Stimulated activated CD4-positive, alpha-beta T cell treated with anti-CD3 and anti-CD28 coated beads, Interleukin-4, amount 100 ng/mL, for 1 hour (primary cell): ENCODE measurements around the gene TCP11L2.
"Not testable (repeated sequence)": the region's sequence is repeated elsewhere in the genome, so short reads cannot be mapped to it uniquely, and the experiment has no call there.

Source experiments
- DNase-seq: peaks from one replicate; pipeline ENCODE4 v3.0.0-alpha.2; 2020

The TCP11L2 gene

DNA sequence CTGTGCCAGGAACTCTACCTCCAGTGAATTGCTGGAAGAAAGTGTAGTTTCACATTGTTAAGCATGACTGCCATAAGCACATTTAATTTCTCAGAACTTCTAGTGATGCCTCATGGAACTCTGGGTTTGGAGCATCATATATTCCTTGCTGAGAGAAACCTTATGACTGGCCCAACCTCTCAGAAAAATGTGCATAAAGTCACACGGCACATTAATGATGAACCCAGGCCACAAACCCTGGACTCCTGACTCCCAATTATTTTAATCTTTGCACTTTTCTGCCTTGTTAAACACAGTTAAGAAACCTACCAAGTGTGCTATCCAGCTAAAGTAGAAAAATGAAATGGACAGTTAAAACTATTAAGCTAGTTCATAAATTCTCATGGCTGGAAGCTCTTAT, 5.6 kb downstream of the TCP11L2 start:
- no peak for DNase-seq

DNA sequence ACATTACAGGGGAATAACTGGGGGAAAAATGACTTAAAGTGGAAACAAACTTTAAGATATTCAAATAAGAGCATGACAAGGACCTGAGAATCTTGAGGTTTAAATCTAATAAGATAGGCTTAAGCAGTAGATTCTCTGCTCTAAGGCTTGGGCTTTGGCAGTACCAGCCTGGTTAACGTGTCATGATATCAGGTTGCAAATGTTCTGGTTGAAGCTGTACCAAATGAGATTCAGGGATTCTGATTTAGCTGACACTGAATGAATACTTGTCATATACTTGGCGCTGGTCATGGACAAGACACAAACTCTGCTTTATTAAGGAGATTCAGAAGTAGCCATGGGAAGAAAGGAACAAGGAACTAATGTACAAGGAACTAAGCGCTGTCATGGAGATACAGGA, 6.1 kb downstream of the TCP11L2 start:
- no peak for DNase-seq

- DNase-seq = no peak
Measured at GRCh38 chr12:106309671-106310505, 7.4 kb downstream of the TCP11L2 start.

- DNase-seq = no peak
Measured at GRCh38 chr12:106310687-106311086, 8.2 kb downstream of the TCP11L2 start.

- DNase-seq = no peak
Measured at GRCh38 chr12:106311139-106311538, 8.6 kb downstream of the TCP11L2 start.

- not testable (repeated sequence) for DNase-seq
Measured at GRCh38 chr12:106313413-106313812, 10.9 kb downstream of the TCP11L2 start.

GRCh38 chr12:106315523-106315922, 13.0 kb downstream of the TCP11L2 start:
- no peak for DNase-seq

DNA sequence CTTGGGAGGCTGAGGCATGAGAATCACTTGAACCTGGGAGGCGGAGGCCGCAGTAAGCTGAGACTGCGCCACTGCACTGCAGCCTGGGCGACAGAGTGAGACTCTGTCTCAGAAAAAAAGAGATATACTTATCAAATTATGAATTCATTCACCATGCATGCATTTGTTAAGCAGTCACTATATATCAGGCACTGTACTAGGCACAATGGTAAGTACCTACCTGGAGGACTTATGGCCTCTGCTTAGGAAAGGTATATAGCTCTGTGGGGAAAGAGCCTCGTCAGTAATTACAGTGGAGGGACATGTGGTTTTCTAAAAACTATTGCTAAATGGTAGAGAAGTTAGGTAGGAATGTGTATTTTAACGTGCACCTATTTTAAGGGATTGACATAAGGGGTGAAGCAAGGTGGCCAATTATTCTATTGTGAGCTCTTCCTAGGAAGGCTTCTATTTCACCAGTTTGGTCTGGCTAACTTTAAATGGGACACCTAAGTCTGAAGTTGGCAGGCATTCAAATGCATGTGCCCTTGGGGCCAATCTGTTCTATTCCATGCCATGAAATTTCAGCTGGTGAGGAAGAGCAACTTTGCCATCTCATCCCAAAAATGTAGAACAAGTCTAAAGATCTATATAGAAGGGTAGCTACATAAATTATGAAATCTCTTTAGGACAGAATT, 15.0 kb downstream of the TCP11L2 start:
- no peak for DNase-seq

GRCh38 chr12:106321139-106321850, 18.8 kb downstream of the TCP11L2 start:
- no peak for DNase-seq

- DNase-seq = no peak
Measured at GRCh38 chr12:106323537-106323936, 21.0 kb downstream of the TCP11L2 start.

GRCh38 chr12:106327309-106327869, 24.9 kb downstream of the TCP11L2 start:
- DNase-seq = no peak

- no peak for DNase-seq
Measured at GRCh38 chr12:106328735-106329134, 26.2 kb downstream of the TCP11L2 start.

DNA sequence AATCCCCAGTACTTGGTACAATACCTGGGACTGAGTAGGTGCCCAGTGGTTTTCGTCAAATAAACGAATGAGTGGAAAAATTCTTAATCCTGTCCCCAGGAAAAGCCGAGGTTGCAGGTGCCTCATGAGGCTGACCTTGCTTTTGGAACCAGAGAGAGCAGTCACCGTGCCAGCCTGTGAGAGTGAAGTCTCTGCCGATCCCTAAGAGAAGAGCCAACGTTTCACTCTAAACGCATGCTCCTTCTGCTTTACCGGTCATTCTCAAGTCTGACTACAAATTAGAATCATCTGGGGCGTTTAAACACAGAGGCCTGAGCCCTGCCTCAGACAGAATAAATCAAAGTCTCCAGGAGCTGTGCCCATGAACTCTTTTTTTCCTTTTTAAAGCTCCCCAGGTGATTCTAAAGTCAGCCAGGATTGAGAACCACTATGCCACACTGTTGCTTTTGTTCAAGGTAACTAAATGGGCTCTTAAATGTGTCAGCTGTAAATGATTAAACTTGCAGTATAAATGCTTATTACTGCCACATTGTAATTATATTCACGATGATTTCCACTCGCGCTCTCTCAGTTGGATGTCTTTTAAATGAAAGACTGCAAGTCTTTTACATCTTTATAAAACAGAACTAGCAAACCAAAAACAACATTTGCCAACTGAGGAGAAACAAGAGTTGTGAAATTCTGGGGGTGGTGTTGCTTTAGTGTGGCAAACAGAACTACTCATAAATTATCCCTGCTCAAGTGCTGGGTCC, 26.9 kb downstream of the TCP11L2 start:
- no peak for DNase-seq

DNA sequence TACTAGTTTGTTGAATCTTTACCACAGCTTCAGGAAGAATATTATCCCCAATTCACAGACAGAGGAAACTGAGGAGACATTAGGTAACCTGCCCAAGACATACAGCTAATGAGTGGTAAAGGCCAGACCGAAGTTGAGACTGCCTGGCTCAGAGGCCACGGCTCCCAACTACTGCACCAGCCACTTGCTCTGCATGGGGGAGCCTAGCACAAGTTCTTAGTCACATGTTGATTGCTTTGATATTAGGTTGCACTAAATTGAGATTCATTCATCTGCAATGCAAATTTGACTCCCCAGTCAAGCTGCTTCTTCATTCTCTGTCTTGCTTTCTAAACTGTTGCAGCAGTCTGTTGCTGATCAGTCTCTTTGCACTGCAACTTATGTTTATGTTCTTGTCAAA, 29.1 kb downstream of the TCP11L2 start:
- DNase-seq = no peak

GRCh38 chr12:106332536-106332935, 30.0 kb downstream of the TCP11L2 start:
- DNase-seq = no peak

DNA sequence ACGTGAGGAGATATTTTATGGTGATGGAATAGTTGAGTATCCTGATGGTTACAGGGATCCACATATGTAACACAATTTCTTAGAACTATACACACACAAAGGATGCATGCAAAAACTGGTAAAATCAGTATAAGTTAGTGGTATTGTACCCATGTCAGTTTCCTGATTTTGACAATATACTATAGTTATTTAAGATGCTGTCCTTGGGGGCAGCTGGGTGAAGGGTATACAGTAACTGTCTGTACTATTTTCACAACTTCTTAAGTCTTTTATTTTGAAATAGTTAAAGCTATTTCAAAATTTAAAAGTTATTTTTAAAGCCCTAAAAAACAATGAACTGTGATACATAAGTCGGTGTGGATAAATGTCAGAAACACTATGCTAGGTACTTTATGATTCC, 30.5 kb downstream of the TCP11L2 start:
- no peak for DNase-seq

DNA sequence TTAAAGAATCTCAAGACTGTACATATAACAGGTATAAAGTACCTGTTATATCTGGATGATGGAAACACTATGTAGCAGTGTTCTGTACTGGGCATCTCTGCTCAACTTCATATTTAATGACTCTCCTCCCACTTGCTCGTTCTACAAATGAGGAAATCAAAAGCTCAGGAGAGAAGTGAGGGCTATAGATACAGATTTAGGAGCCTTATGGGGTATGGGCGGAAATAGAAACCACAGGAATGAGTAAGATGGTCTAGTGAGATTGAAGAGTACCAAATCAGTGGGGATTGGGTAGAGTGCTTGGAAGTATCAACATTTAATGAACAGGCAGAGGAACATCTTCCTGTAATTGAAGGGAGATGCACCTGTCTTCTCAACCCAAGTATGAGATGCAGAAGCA, 31.2 kb downstream of the TCP11L2 start:
- DNase-seq = no peak

DNA sequence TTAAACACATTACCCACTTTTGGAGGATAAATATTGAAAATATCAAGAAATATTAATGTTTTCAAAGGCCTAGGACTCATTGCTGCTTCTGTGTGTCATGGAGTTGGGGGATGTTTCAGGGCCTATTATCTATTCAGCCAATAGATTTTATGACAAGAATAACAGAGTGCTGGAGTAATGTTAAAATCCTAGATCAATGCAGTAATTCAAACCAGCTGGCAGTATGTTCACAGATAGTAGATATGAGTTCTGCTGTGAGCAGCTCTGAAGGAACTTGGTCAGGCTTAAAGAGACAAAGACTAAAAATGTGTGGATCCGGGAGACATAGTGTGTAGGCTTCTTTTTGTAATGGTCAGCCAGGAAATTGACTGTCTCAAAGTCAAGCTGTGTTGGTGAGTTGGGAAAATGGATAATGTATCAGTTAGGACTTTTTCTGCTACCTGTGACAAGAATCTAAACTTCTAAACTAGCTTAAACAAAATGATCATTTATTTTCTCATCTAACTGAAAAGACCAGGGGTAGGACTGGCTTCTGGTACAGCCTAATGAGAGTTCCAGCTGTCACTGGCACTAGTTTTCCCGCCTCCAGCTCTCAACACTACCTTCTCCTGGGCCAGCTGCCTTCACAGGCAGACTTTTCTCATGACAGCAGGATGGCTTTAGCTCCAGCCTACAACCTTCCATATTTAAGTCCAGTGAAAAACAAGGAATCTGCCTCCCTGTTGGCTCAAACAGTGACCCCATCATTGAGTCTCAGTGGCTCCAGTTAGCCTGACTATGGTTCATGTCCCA, 38.7 kb downstream of the TCP11L2 start:
- DNase-seq = no peak

GRCh38 chr12:106342397-106343213, 40.1 kb downstream of the TCP11L2 start:
- no peak for DNase-seq

- no peak for DNase-seq
Measured at GRCh38 chr12:106343214-106343528, 40.6 kb downstream of the TCP11L2 start.

- no peak for DNase-seq
Measured at GRCh38 chr12:106344131-106344530, 41.6 kb downstream of the TCP11L2 start.
